ENCODE results near the gene SPEM1. TPM values are rescaled to one million over a fixed set of nuclear protein-coding genes. Genes with fewer than 3 reads are reported as not detected.

Gene SPEM1
- total RNA-seq, 3 donors from 2014 or later (not counting 1 experiment from before 2014, with no cell fraction given), result not detected

- H3K36me3 ChIP-seq (ENCODE audit: control insufficient read depth, insufficient read depth, low read length), result no peaks in the 10 kb centered on the region
- H3K4me1 ChIP-seq (ENCODE audit: control insufficient read depth, insufficient read depth, low read length), result peaks cover 22% of the 10 kb centered on the region
- TF ChIP-seq CTCF (IDR thresholded peaks at IDR 0.05), result no peak
- DNase-seq, result peak in 1 of 2 donors; percentile 64
- peak overlapping the region; percentile 5 for H3K4me3 ChIP-seq (ENCODE audit: low read length)
- Mint-ChIP-seq H3K4me1 (peaks cover 15 to 22% of the 10 kb centered on the region in 2 donors), H3K9me3 (no peaks in the 10 kb centered on the region), H3K27me3 (ENCODE audit: low read depth in 2 of 2) (peaks cover 49 to 59% of the 10 kb centered on the region in 2 donors), H3K4me3 (peak overlapping the region; percentile 86), H3K36me3 (no peaks in the 10 kb centered on the region), H3K27ac (peak overlapping the region in 1 of 2 donors; percentile 58)
- WGBS (ENCODE audit: insufficient coverage), result 6% methylated on average over 16 of the region's 16 CpGs
- no peaks in the 10 kb centered on the region for H3K9me3 ChIP-seq (ENCODE audit: control insufficient read depth, insufficient read depth, low read length)
- ATAC-seq, result peak; percentile 78 to 86 (median 86)
- no peak overlapping the region for H3K27ac ChIP-seq (ENCODE audit: low read length)
- intact Hi-C loops (cut with micrococcal nuclease), result no loop called here
- peaks cover 43% of the 10 kb centered on the region for H3K27me3 ChIP-seq (ENCODE audit: control insufficient read depth, insufficient read depth, low read length)
These were observed 25.5 kb downstream of the SPEM1 start for GRCh38 chr17:7445619-7445968.

GRCh38 chr17:7448461-7448860 lies 28.3 kb downstream of the SPEM1 start:
- H3K4me3 Mint-ChIP-seq, result no peak overlapping the region
- WGBS (ENCODE audit: insufficient coverage), result 78% methylated on average over 2 of the region's 7 CpGs

GRCh38 chr17:7459961-7460545 lies 39.9 kb downstream of the SPEM1 start:
- Histone ChIP-seq H3K27me3 (ENCODE audit: control insufficient read depth, insufficient read depth, low read length) (no peaks in the 10 kb centered on the region), H3K4me1 (ENCODE audit: control insufficient read depth, insufficient read depth, low read length) (peaks cover 13% of the 10 kb centered on the region), H3K4me3 (ENCODE audit: low read length) (no peak overlapping the region), H3K27ac (ENCODE audit: low read length) (no peak overlapping the region), H3K36me3 (ENCODE audit: control insufficient read depth, insufficient read depth, low read length) (peaks cover 22% of the 10 kb centered on the region), H3K9me3 (ENCODE audit: control insufficient read depth, insufficient read depth, low read length) (no peaks in the 10 kb centered on the region)
- ATAC-seq, result no peak
- no peaks in the 10 kb centered on the region for H3K27me3 Mint-ChIP-seq (ENCODE audit: low read depth in 2 of 2)
- no peak for TF ChIP-seq CTCF (IDR thresholded peaks at IDR 0.05)
- no peak for DNase-seq
- H3K27ac Mint-ChIP-seq, result peak overlapping the region; percentile 38 to 57
- no peaks in the 10 kb centered on the region for H3K36me3 Mint-ChIP-seq
- intact Hi-C loops (cut with micrococcal nuclease), result no loop called here
- 90% methylated on average over 3 of the region's 3 CpGs for WGBS (ENCODE audit: insufficient coverage)
- no peak overlapping the region for H3K4me3 Mint-ChIP-seq
- H3K4me1 Mint-ChIP-seq, result peaks cover 10 to 19% of the 10 kb centered on the region in 2 donors
- H3K9me3 Mint-ChIP-seq, result no peaks in the 10 kb centered on the region

More at GRCh38 chr17:7448461-7448860, 28.3 kb downstream of the SPEM1 start:
- Histone ChIP-seq H3K36me3 (ENCODE audit: control insufficient read depth, insufficient read depth, low read length) (no peaks in the 10 kb centered on the region), H3K27me3 (ENCODE audit: control insufficient read depth, insufficient read depth, low read length) (peaks cover 31% of the 10 kb centered on the region), H3K4me3 (ENCODE audit: low read length) (no peak overlapping the region), H3K9me3 (ENCODE audit: control insufficient read depth, insufficient read depth, low read length) (no peaks in the 10 kb centered on the region), H3K4me1 (ENCODE audit: control insufficient read depth, insufficient read depth, low read length) (peaks cover 19% of the 10 kb centered on the region), H3K27ac (ENCODE audit: low read length) (no peak overlapping the region)
- Mint-ChIP-seq H3K4me1 (peaks cover 14 to 20% of the 10 kb centered on the region in 2 donors), H3K9me3 (no peaks in the 10 kb centered on the region), H3K27me3 (ENCODE audit: low read depth in 2 of 2) (peaks cover 29 to 38% of the 10 kb centered on the region in 2 donors), H3K27ac (no peak overlapping the region), H3K36me3 (no peaks in the 10 kb centered on the region)
- no peak for TF ChIP-seq CTCF (IDR thresholded peaks at IDR 0.05)
- no peak for DNase-seq
- intact Hi-C loops (cut with micrococcal nuclease), result no loop called here
- no peak for ATAC-seq
